Measurements from ENCODE around the gene VEGFB.

- TF ChIP-seq CTCF (conservative IDR thresholded peaks at IDR 0.05) (no peak), ZFX (IDR thresholded peaks at IDR 0.05) (no peak)
These were observed 53.4 kb downstream of the VEGFB start for GRCh38 chr11:64287676-64288352.

Measured in C4-2B (cell line).